B cell (primary cell): ENCODE data around the gene ZBED1. TPM values are rescaled to one million over a fixed set of nuclear protein-coding genes. Genes with fewer than 3 reads are reported as not detected.
"Not testable (repeated sequence)": the region's sequence is repeated elsewhere in the genome, so short reads cannot be mapped to it uniquely, and the experiment has no call there.

Source experiments
- ATAC-seq: fragments of 200-7000 bp; cut with Tn5 transposase; one replicate; pipeline ENCODE4 v1.10.0; 2021; ENCODE audit warnings: low read depth, mild to moderate bottlenecking, moderate number of reproducible peaks, moderate library complexity
- CTCF ChIA-PET: fragments of 350-600 bp; sonication (Branson Sonifier 250); formaldehyde crosslinking; loops from one replicate; lab custom pipeline; 2021; ENCODE audit warnings: antibody characterized with exemption, inconsistent platforms; lab: Charles Lee
- POLR2A ChIA-PET: fragments of 350-600 bp; sonication (Branson Sonifier 250); formaldehyde crosslinking; loops from one replicate; lab custom pipeline; 2021; ENCODE audit warnings: antibody characterized with exemption; lab: Charles Lee
- DNase-seq: peaks from one replicate; pipeline ENCODE4 v3.0.0; 2013
- H2AFZ ChIP-seq: 2 replicates; pipeline ENCODE4 v1.6.1; 2012; ENCODE audit warnings: mild to moderate bottlenecking, low read depth, low read length; ENCODE audit not compliant: insufficient read depth, poor library complexity, severe bottlenecking
- H3K27ac ChIP-seq, 2 donors: 1 replicate in 1 of 2; 2 replicates in 1 of 2; pipeline ENCODE4 v1.5.1; 2012 to 2013; ENCODE audit warnings: low read length in 2 of 2, mild to moderate bottlenecking in 2 of 2, moderate library complexity in 1 of 2
- H3K27me3 ChIP-seq, 4 experiments: fragments of 200-600 bp in 1 of 4; sonication (generic) in 1 of 4; replicated peaks in 1 of 4; 1 replicate in 2 of 4; 2 replicates in 2 of 4; pipeline versions ENCODE4 v1.6.1 to v1.7.0; 2013 to 2016; ENCODE audit warnings: low read length in 3 of 4, mild to moderate bottlenecking in 2 of 4, mixed read lengths in 1 of 4, moderate library complexity in 1 of 4; ENCODE audit not compliant: insufficient read depth in 4 of 4, control insufficient read depth in 3 of 4; ENCODE audit errors: control extremely low read depth in 1 of 4
- H3K36me3 ChIP-seq, 2 experiments: replicated peaks in 1 of 2; 1 replicate in 1 of 2; 2 replicates in 1 of 2; pipeline versions ENCODE4 v1.6.1 to v1.7.1; 2013; ENCODE audit warnings: low read length in 1 of 2; ENCODE audit not compliant: insufficient read depth in 2 of 2, control insufficient read depth in 1 of 2; ENCODE audit errors: control extremely low read depth in 1 of 2, extremely low read depth in 1 of 2
- H3K4me1 ChIP-seq, 2 donors: fragments of 200-600 bp in 1 of 2; sonication (generic) in 1 of 2; 1 replicate in 1 of 2; 2 replicates in 1 of 2; pipeline versions ENCODE4 v1.5.1 to v1.6.1; 2013 to 2017; ENCODE audit warnings: low read length in 2 of 2; ENCODE audit not compliant: control insufficient read depth in 2 of 2, insufficient read depth in 2 of 2
- H3K4me2 ChIP-seq: replicated peaks from 2 replicates; pipeline ENCODE3; 2012; ENCODE audit warnings: mild to moderate bottlenecking, low read depth, low read length; ENCODE audit not compliant: poor library complexity, severe bottlenecking
- H3K4me3 ChIP-seq, 5 experiments: fragments of 200-600 bp in 1 of 5; sonication (generic) in 1 of 5; 1 replicate in 3 of 5; 2 replicates in 2 of 5; pipeline versions ENCODE4 v1.5.1 to v1.7.0; 2011 to 2016; ENCODE audit warnings: low read length in 4 of 5, mild to moderate bottlenecking in 4 of 5, low read depth in 2 of 5, control low read depth in 1 of 5, moderate library complexity in 1 of 5; ENCODE audit not compliant: insufficient read depth in 1 of 5; ENCODE audit errors: control extremely low read depth in 1 of 5, extremely low read depth in 1 of 5
- H3K79me2 ChIP-seq: fragments of 200-600 bp; sonication (generic); one replicate; pipeline ENCODE4 v1.6.0; 2016; ENCODE audit warnings: low read length; ENCODE audit not compliant: control insufficient read depth, insufficient read depth
- H3K9ac ChIP-seq: fragments of 200-600 bp; sonication (generic); 2 replicates; pipeline ENCODE4 v1.6.1; 2017; ENCODE audit warnings: mild to moderate bottlenecking, low read length, moderate library complexity
- H3K9me3 ChIP-seq, 3 donors: one replicate each; pipeline versions ENCODE4 v1.6.1 to v1.7.1; 2013; ENCODE audit warnings: low read length in 2 of 3; ENCODE audit not compliant: control insufficient read depth in 2 of 3, insufficient read depth in 1 of 3; ENCODE audit errors: control extremely low read depth in 1 of 3
- H4K20me1 ChIP-seq: 2 replicates; pipeline ENCODE4 v1.6.0; 2012; ENCODE audit warnings: mild to moderate bottlenecking, low read length; ENCODE audit not compliant: insufficient read depth, control insufficient read depth, poor library complexity, severe bottlenecking
- H3K27ac Mint-ChIP-seq: one replicate; pipeline ENCODE4 v1.8.0; 2021; ENCODE audit warnings: mixed read lengths
- H3K27me3 Mint-ChIP-seq: one replicate; pipeline ENCODE4 v1.8.0; 2021; ENCODE audit warnings: mixed read lengths
- H3K4me1 Mint-ChIP-seq: one replicate; pipeline ENCODE4 v1.8.0; 2021; ENCODE audit warnings: mixed read lengths
- H3K4me3 Mint-ChIP-seq: one replicate; pipeline ENCODE4 v1.8.0; 2021; ENCODE audit warnings: mixed read lengths
- H3K9me3 Mint-ChIP-seq: one replicate; pipeline ENCODE4 v1.8.0; 2022; ENCODE audit warnings: mixed read lengths; ENCODE audit not compliant: insufficient read depth
- CTCF ChIP-seq: fragments of 200-600 bp; IDR thresholded peaks from one replicate; pipeline ENCODE4 v1.8.0; 2022; ENCODE audit warnings: antibody characterized with exemption, mild to moderate bottlenecking
- EZH2 ChIP-seq: IDR thresholded peaks from 2 replicates; pipeline ENCODE4 v1.6.1; 2012; ENCODE audit warnings: borderline replicate concordance, low read depth, mild to moderate bottlenecking, moderate library complexity, low read length; ENCODE audit not compliant: insufficient read depth, poor library complexity, severe bottlenecking
- WGBS: methylation state at CpG from one replicate; pipeline ENCODE4 v1.1.5; 2013; ENCODE audit warnings: missing lambda C conversion rate; ENCODE audit not compliant: insufficient coverage; 5-methylcytosine and 5-hydroxymethylcytosine counted together
- intact Hi-C: fragments of 100-400 bp; cut with micrococcal nuclease; formaldehyde crosslinking; loops from one replicate; pipeline ENCODE4 v1.10.0; 2022
- polyA plus RNA-seq: library from polyadenylated mRNA; depleted of rRNA; stranded (reverse); fragments of >200 nt; gene quantifications from 2 replicates; pipeline ENCODE4 v1.2.3, GENCODE V29; 2012
- total RNA-seq, 2 donors: library from RNA; stranded (reverse); fragments of 120-200 nt in 1 of 2; gene quantifications; 1 replicate in 1 of 2; 2 replicates in 1 of 2; pipeline versions ENCODE4 v1.2.3 to v1.2.4, GENCODE V29; 2013 to 2022

Gene ZBED1
- total and polyA plus RNA-seq, 2 donors (not counting 1 experiment from before 2014, with no cell fraction given): 20.3 to 44.7 TPM

GRCh38 chrX:2471641-2472040 is 29.1 kb downstream of the ZBED1 start:
- no peak overlapping the region for H2AFZ ChIP-seq
- H3K9me3 ChIP-seq: peaks cover 0 to 13% (median 3%) of the 10 kb centered on the region in 3 donors
- TF ChIP-seq EZH2: no peak
- no peak for TF ChIP-seq CTCF
- H3K4me2 ChIP-seq: no peak overlapping the region
- peaks cover 49% of the 10 kb centered on the region for H4K20me1 ChIP-seq
- no peak overlapping the region for H3K9ac ChIP-seq
- no peaks in the 10 kb centered on the region for H3K27me3 ChIP-seq
- no peaks in the 10 kb centered on the region for H3K4me1 ChIP-seq
- no peak overlapping the region for H3K4me3 ChIP-seq
- no peaks in the 10 kb centered on the region for H3K36me3 ChIP-seq
- peaks cover 66% of the 10 kb centered on the region for H3K79me2 ChIP-seq
- POLR2A ChIA-PET: no interaction called here
- WGBS: 100% methylated on average over 4 of the region's 7 CpGs
- peaks cover 10% of the 10 kb centered on the region for H3K4me1 Mint-ChIP-seq
- H3K27ac ChIP-seq: no peak overlapping the region
- no peaks in the 10 kb centered on the region for H3K27me3 Mint-ChIP-seq
- H3K9me3 Mint-ChIP-seq: no peaks in the 10 kb centered on the region
- CTCF ChIA-PET: no interaction called here
- ATAC-seq (no peak), DNase-seq (no peak)
- intact Hi-C loops: no loop called here
- H3K4me3 Mint-ChIP-seq: no peak overlapping the region
- H3K27ac Mint-ChIP-seq: no peak overlapping the region

GRCh38 chrX:2471126-2471525 is 29.6 kb downstream of the ZBED1 start:
- DNase-seq, H3K4me1 ChIP-seq, H3K27me3 Mint-ChIP-seq, CTCF ChIA-PET, H3K27ac Mint-ChIP-seq, ATAC-seq, POLR2A ChIA-PET, H3K4me3 ChIP-seq, intact Hi-C loops, H3K27me3 ChIP-seq, H3K9ac ChIP-seq, H3K27ac ChIP-seq, H2AFZ ChIP-seq, H3K4me2 ChIP-seq, H3K36me3 ChIP-seq, H3K4me3 Mint-ChIP-seq, H3K9me3 Mint-ChIP-seq, H3K4me1 Mint-ChIP-seq: not testable (repeated sequence)
- H3K9me3 ChIP-seq: peaks cover 0 to 13% (median 3%) of the 10 kb centered on the region in 3 donors
- peaks cover 53% of the 10 kb centered on the region for H4K20me1 ChIP-seq
- WGBS: 98% methylated on average over 9 of the region's 10 CpGs
- H3K79me2 ChIP-seq: peaks cover 66% of the 10 kb centered on the region

GRCh38 chrX:2469852-2470251 is 30.9 kb downstream of the ZBED1 start:
- CTCF ChIA-PET, H3K9me3 Mint-ChIP-seq, H3K4me3 ChIP-seq, H3K9ac ChIP-seq, H2AFZ ChIP-seq, H3K4me1 Mint-ChIP-seq, H3K27me3 ChIP-seq, H3K36me3 ChIP-seq, DNase-seq, H3K27me3 Mint-ChIP-seq, H3K27ac ChIP-seq, POLR2A ChIA-PET, H3K4me1 ChIP-seq, intact Hi-C loops, H3K27ac Mint-ChIP-seq, H3K4me3 Mint-ChIP-seq, H3K4me2 ChIP-seq, ATAC-seq: not testable (repeated sequence)
- 100% methylated on average over 4 of the region's 4 CpGs for WGBS
- H4K20me1 ChIP-seq: peaks cover 53% of the 10 kb centered on the region
- peaks cover 0 to 13% (median 3%) of the 10 kb centered on the region in 3 donors for H3K9me3 ChIP-seq
- H3K79me2 ChIP-seq: peaks cover 67% of the 10 kb centered on the region
